Fibroblast of skin of left quadriceps (primary cell): ENCODE measurements around the gene NAV2.

Source experiments
- DNase-seq, 2 experiments: peaks; one replicate each; pipeline ENCODE4 v3.0.0-alpha.2; 2013; ENCODE audit warnings: low read depth in 2 of 2

Gene NAV2

DNA sequence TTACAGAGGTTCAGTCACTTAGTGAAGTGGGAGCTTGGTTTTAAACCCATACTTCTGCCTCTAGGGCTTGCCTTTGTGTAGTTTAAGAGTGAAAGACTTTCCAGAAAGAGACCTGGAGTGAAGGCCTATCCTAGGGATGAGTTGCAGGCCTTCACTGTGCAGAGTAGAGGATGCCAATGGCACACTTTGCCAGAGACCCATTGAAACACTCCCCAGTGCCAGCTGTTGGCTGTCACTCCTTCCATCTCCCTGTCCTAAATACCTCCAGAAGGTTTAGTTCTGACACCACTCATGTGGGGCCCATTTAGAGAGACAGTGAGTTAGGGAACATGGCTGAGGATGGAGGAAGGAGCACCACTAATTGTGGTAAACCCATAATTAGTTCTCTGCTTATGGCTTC, 31.5 kb downstream of the NAV2 start:
- DNase-seq = no peak

- DNase-seq = no peak
Measured at GRCh38 chr11:19746086-19746485, 33.4 kb downstream of the NAV2 start.

- no peak for DNase-seq
Measured at GRCh38 chr11:19747634-19748033, 35.0 kb downstream of the NAV2 start.

DNA sequence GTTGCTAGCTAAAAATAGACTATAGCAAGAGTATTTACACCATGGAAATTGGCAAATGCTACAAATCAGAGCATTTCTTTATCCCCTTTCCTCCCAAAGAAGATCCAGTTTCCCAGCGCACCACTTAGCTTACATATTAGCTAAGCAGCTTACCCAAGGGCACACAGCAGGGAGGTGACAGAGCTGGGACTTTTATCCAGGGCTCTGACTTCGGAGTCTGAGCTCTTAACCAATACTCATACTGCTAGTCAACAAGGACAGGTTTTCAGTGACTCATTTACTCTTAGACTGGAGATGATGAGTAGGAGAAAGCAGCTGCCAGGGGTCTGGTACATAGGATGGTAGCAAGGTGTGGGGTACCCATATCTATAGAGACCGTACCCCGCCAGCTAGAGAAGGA, 38.4 kb downstream of the NAV2 start:
- no peak for DNase-seq

GRCh38 chr11:19753451-19754106, 40.9 kb downstream of the NAV2 start:
- DNase-seq = no peak

GRCh38 chr11:19756675-19757475, 44.2 kb downstream of the NAV2 start:
- peak in 1 of 2 experiments; percentile 25 for DNase-seq

- DNase-seq = no peak
Measured at GRCh38 chr11:19759389-19759788, 46.8 kb downstream of the NAV2 start.

DNA sequence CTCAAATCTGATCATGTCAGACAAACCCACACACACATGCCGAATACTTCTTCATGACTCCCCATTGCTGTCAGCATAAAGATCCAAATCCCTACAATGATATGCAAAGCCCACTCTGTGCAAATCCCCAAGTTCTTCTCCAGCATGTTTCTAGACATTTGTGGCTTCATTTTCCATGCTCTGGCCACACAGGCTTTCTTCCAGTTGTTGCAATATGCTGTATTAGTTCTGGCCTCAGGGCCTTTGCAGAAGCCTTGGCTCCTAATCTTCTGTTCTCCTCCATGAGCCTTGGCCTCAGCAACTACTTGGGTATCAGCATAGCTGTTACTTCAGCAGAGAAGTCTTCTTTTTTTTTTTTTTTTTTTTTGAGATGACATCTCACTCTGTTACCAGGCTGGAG, 49.6 kb downstream of the NAV2 start:
- DNase-seq = no peak

DNA sequence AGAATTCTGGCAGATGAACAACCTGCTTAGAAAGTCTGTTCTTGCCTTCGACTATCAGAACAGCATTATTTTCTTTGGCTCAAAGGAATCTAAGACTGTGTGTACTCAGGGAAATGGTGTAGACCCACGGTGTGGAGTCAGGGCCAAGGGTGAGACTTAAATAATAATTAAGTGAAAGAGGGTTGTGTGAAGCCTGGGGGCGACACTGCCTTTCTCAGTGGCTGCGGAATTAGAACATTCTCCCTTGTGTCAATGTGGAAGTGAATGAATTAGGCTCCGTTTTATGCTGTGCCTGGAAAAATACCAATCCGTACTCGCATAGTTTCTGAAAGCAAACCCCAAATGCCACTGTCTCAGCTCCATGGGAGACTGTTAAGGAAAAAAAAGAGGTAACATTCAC, 50.7 kb downstream of the NAV2 start:
- DNase-seq = no peak

DNA sequence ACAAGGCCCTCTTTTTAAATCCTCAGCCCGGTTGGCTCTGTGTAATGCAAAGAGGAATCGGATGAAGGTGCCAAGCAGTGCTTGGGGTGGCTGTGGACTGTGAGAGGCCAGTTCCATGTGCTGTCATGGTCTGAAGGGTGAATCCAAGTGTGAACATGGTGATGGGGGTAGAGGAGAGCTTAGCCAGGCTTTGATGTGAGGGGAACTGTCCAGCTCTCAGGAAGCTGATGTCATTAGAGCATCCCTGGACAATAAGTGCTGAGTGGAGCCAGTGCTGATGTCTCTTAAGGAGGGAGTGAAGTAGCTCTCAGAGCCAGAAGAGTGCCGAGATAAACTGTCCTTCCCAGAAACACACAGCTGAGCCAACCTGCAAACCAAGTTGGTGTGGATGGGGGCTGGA, 53.6 kb downstream of the NAV2 start:
- no peak for DNase-seq

DNA sequence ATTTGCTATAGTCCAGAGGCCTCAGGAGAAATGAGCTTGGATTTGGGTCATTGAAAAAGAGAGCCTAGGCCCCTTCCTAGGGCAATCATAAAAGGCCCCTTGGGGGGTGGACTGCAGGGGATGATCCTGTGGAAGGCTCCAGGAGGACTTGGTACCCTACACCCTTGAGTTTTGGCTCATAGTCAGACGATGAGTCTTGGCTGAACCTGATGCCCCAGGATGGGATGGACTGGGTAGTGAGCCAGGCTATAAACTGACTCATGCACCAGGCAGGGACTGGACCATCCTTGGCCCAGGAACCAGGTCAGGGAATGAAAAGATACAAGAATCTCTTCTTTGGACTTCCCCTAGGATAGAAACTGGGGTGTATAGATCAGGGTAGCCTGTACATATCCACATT, 54.2 kb downstream of the NAV2 start:
- no peak for DNase-seq

- DNase-seq = no peak
Measured at GRCh38 chr11:19767627-19768151, 55.1 kb downstream of the NAV2 start.

- no peak for DNase-seq
Measured at GRCh38 chr11:19768197-19768596, 55.6 kb downstream of the NAV2 start.

DNA sequence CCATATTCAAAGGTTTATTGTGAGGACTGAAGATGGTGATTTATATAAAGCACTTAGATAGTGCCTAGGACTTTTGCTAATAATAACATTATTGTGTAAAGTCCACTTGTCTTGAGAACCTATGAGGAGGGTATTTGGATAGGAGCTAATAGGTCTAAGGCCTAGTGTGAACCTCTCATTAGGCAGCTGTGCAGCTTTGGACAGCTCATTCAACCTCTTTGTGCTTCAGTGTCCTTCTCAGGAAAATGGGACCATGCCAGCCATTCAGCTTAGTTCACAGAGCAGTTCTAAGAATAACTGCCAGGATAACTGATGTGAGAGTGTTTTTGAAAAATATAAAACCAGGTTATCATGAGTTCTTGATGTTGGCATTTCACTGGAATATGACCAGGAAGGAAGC, 56.2 kb downstream of the NAV2 start:
- no peak for DNase-seq

DNA sequence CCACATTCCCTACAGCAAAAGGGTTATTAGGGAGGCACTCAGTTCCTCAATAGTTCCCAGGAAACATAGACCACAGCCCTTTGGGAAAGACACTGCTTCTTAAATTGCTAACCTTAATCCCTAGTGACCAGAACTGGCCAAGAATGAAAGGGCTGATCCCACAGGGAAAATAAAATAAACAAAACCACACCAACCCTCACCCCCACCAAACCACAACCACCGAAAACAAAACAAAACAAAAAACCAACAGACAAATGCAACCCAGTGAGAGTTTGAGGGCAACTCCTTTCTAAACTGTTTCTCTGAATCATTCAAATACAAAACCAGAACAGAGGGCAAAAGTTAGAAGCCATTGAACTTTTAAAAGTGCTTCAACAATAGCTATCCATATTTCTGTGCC, 57.2 kb downstream of the NAV2 start:
- no peak for DNase-seq

DNA sequence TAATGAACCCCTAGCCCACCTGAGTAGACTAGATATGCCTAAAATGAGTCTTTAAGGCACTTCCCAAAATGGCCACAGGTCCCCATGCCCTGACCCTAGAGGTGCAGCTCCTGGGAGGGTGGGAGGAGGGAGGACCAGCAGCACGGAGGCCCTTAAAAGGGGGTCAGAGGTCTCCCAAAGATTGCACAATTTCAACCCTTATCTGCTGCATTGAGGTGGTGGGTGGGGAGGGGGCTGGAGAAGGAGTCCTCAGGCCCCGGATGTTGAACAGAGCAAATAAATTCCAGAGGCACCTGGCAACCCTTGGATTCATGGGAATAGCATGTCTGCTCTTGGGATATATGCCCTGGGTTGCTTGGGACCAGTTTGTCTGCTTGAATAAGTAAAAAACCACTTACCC, 57.6 kb downstream of the NAV2 start:
- no peak for DNase-seq

DNA sequence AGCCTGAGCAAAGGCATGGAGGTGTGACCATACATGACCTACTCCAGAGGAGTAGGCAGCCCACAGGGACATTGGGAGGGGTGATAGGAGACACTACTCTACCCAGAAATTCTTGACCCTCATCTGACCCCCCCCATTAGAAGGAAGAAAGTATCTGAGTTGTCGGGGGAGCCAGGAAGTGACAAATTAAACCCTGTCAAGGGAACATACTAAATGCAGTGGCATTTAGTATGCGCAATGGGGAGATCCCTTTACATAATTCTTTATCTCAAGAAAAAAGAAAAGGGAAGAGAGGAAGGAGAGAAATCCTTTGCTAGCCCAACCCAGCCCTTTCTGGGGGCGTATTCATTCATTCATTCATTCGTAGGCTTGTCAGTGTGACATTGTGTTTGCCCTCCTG, 58.8 kb downstream of the NAV2 start:
- no peak for DNase-seq

DNA sequence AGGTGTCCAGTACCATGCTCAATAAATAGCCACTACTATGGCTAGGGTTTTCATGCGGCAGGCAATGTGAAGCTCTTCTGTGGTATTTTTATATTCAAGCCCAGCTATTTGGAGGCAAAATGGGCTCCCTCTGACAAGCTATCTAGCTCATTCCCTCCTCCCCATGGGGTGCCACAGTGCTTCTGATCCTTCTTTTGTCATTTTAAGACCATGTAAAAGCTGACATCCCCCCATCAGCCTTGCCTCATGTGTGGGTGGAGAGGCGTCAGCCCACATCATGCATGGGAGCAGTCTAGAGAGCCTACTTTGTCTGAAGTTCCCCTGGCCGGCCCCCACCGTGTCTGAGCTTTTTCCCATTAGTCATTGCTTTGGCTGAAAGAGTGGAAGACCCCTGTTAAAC, 59.8 kb downstream of the NAV2 start:
- DNase-seq = no peak

DNA sequence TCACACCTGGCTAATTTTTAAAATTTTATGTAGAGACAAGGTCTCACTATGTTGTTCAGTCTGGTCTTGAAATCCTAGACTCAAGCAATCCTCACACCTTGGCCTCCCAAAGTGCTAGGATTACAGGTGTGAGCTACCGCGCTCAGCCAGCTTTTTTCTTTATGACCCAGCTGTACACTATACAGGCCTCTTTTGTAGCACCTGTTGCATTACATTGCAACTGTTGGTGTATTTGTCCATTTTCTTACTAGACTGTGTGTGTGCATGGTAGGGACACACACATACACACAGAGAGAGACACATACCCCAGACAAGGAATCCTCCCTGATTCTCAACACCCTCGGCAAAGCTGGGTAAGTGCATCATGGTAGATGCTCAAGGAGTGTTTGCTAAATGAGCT, 61.7 kb downstream of the NAV2 start:
- DNase-seq = no peak

- DNase-seq = no peak
Measured at GRCh38 chr11:19774817-19775580, 62.4 kb downstream of the NAV2 start.

- no peak for DNase-seq
Measured at GRCh38 chr11:19775622-19776021, 63.0 kb downstream of the NAV2 start.

GRCh38 chr11:19777039-19777376, 64.4 kb downstream of the NAV2 start:
- no peak for DNase-seq
